ENCODE measurements around the gene SCFD2.

GRCh38 chr4:52843958-52844357 lies 521.9 kb downstream of the SCFD2 start:
- TF ChIP-seq CTCF (IDR thresholded peaks at IDR 0.05; ENCODE audit: low read depth, low read length, missing input control) (no peak), NR2F2 (IDR thresholded peaks at IDR 0.05) (no peak), TAF1 (conservative IDR thresholded peaks at IDR 0.05) (no peak), JUND (IDR thresholded peaks at IDR 0.05) (no peak), EGR1 (IDR thresholded peaks at IDR 0.05; ENCODE audit: low read depth in 2 of 2) (no peak), RAD21 (IDR thresholded peaks at IDR 0.05) (no peak), YY1 (IDR thresholded peaks at IDR 0.05) (no peak), ZBTB33 (IDR thresholded peaks at IDR 0.05) (no peak), REST (IDR thresholded peaks at IDR 0.05) (no peak), SP1 (IDR thresholded peaks at IDR 0.05) (no peak)
